Left ventricle myocardium inferior (tissue), 1 donor: ENCODE measurements around the gene AKAP13. TPM values are rescaled to one million over a fixed set of nuclear protein-coding genes. Genes with fewer than 3 reads are reported as not detected.
A peak's percentile ranks its signal among the peaks of the same experiment; 100 is the strongest.

Experiments
- DNase-seq: peaks from one replicate; pipeline ENCODE4 v3.0.0-alpha.2; 2020
- H3K27ac ChIP-seq: fragments of 200-600 bp; replicated peaks from 2 replicates; pipeline ENCODE4 v1.8.0; 2021
- H3K27me3 ChIP-seq: fragments of 200-600 bp; 2 replicates; pipeline ENCODE4 v1.8.0; 2021; ENCODE audit warnings: low read depth
- H3K36me3 ChIP-seq: fragments of 200-600 bp; 2 replicates; pipeline ENCODE4 v1.8.0; 2021
- H3K4me1 ChIP-seq: fragments of 200-600 bp; 2 replicates; pipeline ENCODE4 v1.8.0; 2021
- H3K4me3 ChIP-seq: fragments of 200-600 bp; 2 replicates; pipeline ENCODE4 v1.8.0; 2021; ENCODE audit warnings: mild to moderate bottlenecking, moderate library complexity
- H3K9me3 ChIP-seq: fragments of 200-600 bp; replicated peaks from 2 replicates; pipeline ENCODE4 v1.8.0; 2021
- CTCF ChIP-seq: fragments of 200-600 bp; IDR thresholded peaks from 2 replicates; pipeline ENCODE4 v1.8.0; 2021; ENCODE audit warnings: antibody characterized with exemption, mild to moderate bottlenecking, borderline replicate concordance
- intact Hi-C: fragments of 100-400 bp; cut with micrococcal nuclease; formaldehyde crosslinking; loops from one replicate; pipeline ENCODE4 v1.11.0; 2022
- total RNA-seq: library from RNA; stranded (reverse); fragmentation: NEBNext Ultra II Directional; extraction: Animal tissue kit (Norgen Biotek cat#: 25700); gene quantifications from one replicate; pipeline ENCODE4 v1.2.1, GENCODE V29; 2021
- donor health status: DM: no; HTN: yes; CAD: no; lungs with severe emphysema.

Gene AKAP13
- total RNA-seq, 1 donor from 2014 or later, result 331 TPM

- intact Hi-C loops, result no loop called here
- Histone ChIP-seq H3K9me3 (no peaks in the 10 kb centered on the region), H3K36me3 (no peaks in the 10 kb centered on the region), H3K4me1 (peaks cover 46% of the 10 kb centered on the region), H3K27ac (peak overlapping the region; percentile 73), H3K27me3 (no peaks in the 10 kb centered on the region), H3K4me3 (no peak overlapping the region)
- TF ChIP-seq CTCF, result no peak
- DNase-seq, result no peak
Observed at GRCh38 chr15:85778107-85778776, 397.8 kb downstream of the AKAP13 start.

DNA sequence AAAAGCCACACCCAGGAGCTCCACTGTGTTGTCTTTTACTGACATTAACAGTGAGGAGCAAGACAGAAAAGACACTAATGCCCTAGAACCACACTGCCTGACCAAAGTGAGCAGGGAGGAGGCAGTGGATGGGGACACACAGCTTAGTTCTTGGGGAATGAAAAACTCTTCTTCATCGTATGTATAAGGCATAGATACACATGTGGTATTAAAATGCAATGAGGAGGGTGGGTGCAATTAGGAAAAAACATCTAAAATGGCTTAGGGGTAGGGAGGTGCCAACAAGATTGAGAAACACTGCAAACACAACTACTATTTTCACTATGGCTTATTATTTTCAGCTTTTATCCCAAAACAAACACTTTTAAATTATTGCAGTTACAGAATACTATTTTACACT is 398.8 kb downstream of the AKAP13 start:
- Histone ChIP-seq H3K27ac (no peak overlapping the region), H3K27me3 (no peaks in the 10 kb centered on the region), H3K9me3 (no peaks in the 10 kb centered on the region), H3K4me3 (no peak overlapping the region), H3K4me1 (peaks cover 45% of the 10 kb centered on the region), H3K36me3 (no peaks in the 10 kb centered on the region)
- intact Hi-C loops, result no loop called here
- DNase-seq, result no peak
- no peak for TF ChIP-seq CTCF

- H3K27ac ChIP-seq, result no peak overlapping the region
- peaks cover 51% of the 10 kb centered on the region for H3K4me1 ChIP-seq
- no peaks in the 10 kb centered on the region for H3K36me3 ChIP-seq
- H3K4me3 ChIP-seq, result no peak overlapping the region
- H3K9me3 ChIP-seq, result no peaks in the 10 kb centered on the region
- no peak for TF ChIP-seq CTCF
- H3K27me3 ChIP-seq, result no peaks in the 10 kb centered on the region
- intact Hi-C loops, result no loop called here
- DNase-seq, result no peak
Observed at GRCh38 chr15:85780225-85780985, 400.0 kb downstream of the AKAP13 start.

GRCh38 chr15:85781099-85781498 is 400.7 kb downstream of the AKAP13 start:
- no peak for TF ChIP-seq CTCF
- Histone ChIP-seq H3K9me3 (no peaks in the 10 kb centered on the region), H3K4me1 (peaks cover 58% of the 10 kb centered on the region)

GRCh38 chr15:85782064-85782463 is 401.7 kb downstream of the AKAP13 start:
- Histone ChIP-seq H3K4me1 (peaks cover 63% of the 10 kb centered on the region), H3K27ac (no peak overlapping the region), H3K27me3 (no peaks in the 10 kb centered on the region), H3K36me3 (no peaks in the 10 kb centered on the region), H3K4me3 (no peak overlapping the region), H3K9me3 (no peaks in the 10 kb centered on the region)
- TF ChIP-seq CTCF, result no peak
- no peak for DNase-seq
- intact Hi-C loops, result no loop called here

More at GRCh38 chr15:85781099-85781498, 400.7 kb downstream of the AKAP13 start:
- intact Hi-C loops, result no loop called here
- DNase-seq, result no peak
- Histone ChIP-seq H3K27me3 (no peaks in the 10 kb centered on the region), H3K4me3 (no peak overlapping the region), H3K27ac (no peak overlapping the region), H3K36me3 (no peaks in the 10 kb centered on the region)
